NK-92 (cell line): ENCODE measurements around the gene NR2F1-AS1.
"Not testable (repeated sequence)": the region's sequence is repeated elsewhere in the genome, so short reads cannot be mapped to it uniquely, and the experiment has no call there.

Experiments
- DNase-seq: peaks from one replicate; lab custom pipeline; 2025; ENCODE audit not compliant: unreplicated experiment; lab: John Stamatoyannopoulos, UW

The NR2F1-AS1 gene

DNA sequence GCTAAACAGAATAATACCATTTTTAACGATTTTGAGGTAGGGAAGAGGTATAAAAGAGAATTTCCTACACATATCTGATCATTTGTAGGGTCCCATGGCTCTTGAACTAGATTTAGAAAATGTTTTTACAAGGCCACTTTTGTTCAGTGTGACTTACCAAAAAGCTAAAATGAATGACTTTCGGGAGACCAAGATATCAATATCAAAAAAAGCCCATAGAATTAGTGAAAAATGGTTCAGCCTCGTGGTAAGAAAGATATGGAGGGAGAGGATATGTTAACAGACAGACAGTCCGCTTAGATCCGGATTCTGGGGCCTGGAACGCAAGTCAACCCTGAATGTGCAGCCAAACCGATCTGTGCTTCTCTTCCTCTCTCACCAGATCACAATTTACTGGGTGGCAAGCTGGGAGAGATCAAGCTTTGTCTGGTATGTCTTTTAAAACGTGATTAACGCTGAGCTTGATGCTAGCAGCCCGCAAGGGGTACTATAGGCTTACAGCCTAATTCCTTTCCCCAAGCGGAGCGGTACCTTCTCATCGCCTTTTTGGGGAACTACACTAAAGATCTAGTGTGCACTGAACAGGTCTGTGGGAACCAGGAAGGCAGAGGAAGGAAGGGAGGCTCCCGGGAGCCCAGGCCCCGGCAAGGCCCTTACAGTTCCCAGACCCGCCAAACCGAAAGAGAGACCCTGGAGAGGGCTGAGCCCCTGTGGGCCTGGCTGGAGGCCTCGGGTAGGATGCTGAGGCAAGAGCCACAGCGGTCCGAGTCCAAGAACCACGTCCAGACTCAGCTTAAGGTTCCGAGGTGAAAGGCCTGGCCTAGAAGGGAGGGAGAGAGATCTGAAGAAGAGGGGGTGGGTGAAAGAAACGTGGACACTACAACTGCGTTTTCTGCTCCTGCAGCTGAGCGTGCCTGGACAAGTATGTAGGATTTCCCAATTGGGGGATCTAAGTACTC is 2.9 kb downstream of the NR2F1-AS1 start:
- DNase-seq: no peak

DNA sequence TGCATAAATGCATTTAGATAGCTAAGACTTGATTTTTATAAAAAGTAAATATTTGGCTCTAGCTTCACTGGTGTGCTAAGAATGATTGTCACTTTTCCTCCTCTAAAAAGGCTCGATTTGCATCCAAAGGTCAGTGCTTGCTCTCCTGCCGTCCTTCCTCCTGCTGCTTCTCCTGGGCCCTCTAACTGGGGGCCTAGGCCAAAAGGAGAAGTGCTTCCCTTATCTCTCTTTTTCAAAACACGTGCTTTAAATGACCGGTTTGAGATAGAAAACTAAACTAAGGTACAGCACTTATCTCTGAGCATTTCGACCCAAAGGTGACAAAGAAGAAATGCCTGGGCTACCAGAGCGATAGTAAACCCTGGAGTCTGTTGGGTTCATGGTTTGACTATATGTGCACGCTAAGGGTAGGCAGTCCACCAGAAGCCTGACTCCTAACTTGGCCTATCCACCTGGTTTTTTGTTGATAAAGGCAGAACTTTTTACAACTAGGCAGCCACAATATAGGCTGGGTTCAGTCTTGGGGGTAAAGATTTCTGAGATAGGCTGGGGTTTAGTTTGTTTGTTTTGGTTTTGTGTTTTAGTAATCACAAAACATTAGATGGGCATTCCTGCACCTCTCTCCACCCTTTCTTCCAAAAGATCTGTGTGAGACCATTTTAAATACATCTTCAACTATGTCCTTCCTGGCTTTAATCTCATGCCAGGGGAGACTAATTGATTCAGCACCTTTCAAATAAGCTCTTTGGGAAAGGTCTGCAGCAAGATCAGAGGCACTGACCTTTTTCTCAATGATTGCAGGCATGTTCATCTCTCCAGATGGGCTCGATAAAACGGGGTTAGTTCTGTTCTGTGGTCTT is 3.8 kb downstream of the NR2F1-AS1 start:
- no peak for DNase-seq

DNA sequence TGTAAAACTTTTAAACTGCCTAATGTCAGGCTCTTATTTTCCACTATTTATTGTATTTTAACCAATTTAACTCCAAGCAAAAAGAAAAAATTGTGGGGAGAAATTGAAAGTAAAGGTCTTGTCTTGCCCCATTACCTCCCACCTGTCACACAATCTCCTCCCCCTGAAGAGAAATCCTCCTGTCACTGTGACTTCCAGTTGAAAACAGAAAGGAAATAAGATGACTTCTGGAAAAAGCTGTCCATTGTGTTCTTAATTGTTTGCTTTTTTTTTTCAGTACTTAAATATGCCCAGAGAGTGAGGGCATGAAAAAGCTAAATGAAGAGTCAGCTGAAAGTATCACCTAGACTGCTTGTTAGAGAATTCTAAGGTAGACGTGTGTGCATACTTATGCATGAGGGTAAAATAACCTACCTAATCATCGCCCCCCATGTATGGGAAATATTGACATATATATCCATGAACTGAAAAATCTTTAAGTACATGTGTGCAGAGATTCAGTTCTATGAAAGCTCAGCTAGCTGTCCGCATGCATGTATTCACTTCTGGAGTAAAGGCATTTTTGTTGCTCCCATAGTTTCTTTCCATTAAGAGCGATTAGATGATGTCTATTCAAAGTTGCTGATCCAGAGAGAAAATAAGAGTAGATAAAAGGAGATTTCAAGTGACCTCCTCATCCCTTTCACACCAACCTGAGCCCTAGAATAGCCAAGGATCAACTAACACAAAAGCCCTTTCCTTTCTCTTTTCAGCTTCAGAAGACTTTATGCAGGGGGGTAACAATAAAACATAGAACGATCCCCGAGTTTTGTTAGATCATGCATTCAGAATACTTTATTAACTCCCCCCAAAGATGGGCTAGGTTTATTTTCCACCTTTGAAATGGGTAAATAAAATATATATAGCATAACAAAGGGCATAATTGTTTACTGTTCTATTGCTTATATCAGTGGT is 5.3 kb downstream of the NR2F1-AS1 start:
- no peak for DNase-seq

DNA sequence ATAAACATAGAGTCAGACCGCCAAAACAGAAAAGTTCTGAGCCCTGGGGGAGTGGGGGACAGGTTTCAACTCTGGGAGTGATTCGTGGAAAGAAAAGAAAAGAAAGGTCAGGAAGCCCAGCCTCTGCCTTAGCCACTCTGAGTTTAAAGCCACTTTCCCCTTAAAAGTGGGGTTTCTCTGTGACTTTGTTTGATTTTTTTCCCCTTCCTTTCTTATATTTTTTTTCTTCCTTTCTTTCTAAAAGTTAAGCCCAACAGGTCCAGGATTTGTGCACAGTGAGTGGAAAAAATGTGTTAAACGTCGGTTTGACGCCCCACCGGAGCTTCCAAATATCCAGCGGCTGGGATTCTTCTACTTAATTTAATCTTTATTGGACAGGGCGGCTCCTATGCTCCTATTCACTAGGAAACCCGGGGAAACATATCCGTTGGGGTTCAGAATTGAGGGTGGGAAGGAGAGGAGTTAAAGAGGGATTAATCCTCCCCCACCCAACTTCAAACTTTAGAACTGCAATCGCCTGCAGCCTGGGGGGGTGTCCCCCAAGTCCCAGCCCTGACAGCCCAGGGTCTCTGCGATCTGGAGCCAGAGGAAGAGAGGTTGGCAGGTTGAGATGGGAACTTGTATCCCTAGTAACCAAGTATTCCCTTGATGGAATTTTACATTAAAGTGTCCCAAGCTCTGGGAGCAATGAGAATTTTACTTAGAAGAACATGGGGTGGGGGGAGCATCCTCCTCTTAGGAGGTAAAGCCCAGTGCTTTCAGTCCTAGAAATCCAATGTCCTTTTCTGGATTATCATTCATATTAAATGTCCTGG is 6.3 kb downstream of the NR2F1-AS1 start:
- no peak for DNase-seq

DNA sequence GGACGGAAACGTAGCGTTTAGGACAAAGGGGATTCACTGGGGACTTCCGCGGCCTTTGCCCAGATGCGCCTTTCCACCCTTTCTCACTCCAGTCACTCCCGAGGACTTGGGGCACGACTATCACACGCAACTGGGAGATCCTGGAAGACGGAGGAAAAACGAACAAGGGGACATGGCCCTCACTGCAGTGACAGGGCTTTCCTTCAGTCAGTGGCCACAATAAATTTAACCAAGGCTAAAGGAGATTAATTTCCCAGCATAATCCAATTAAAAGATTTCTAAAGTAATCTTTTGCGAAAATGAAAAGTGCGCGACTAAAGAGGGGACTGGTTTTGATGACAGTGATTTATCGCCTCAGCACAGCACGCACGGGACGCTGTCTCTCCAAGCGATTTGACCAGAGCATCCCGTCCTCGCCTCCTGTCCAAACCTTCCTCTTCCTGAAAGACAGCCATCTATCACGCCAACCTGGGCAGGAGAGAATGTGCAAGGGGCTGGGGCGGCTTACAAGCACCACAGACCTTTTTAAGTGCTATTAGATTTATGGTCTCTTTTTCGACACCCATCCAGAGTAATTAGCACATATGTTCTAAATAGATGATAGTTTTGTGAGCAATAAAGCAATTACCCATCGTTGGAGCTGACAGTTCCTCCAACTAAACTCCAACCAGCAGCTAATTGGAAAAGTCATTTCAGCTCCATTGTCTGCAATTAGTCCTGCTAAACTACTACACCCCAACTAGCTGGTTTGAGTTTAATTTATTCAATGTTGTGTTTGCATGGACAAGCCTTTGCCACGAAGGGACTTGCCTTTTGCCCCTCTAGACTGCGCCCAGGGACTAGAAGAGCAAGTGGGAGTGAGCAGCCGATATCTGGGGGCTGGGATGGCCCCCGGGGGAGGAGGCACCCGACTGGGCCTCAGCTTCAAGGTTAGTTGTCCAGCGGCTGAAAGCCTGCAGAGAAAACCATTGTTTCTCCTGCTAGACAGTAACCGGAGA is 7.4 kb downstream of the NR2F1-AS1 start:
- no peak for DNase-seq

DNA sequence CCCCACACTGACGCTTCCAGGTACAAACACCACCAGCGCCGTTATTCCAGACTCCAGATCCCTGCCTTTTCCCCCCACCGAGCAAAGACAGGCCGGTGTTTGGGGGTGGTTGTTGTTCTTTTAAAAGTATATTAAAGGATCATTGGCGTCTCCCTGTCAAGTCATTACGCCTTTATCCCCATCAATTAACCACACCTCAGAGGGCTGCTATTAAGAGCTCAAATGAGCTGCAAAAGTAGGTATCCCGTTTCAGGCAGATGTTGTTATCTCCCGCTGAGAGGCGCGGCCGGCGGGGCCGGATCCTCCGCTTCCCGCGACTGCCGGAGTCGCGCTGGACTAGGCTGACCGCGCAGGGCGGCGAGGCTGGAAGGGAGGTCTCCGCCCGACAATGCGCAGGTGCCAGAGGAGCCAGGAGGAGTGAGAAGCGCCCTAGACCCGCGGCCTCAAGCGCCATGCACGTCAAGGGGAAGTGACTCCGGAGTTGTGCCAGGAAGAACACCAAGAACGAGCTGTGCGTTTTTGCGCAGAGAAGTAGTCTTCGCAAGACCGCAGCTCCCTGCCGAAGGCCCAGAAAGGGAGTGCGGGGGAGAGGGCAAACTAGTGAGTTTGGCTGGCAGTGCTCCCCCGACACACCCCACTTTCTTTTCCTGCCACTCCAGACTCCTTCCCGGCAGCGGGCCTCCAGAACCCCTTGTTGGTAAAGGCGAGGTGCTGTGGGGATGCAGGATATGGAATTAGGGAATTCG is 8.2 kb downstream of the NR2F1-AS1 start:
- no peak for DNase-seq

DNA sequence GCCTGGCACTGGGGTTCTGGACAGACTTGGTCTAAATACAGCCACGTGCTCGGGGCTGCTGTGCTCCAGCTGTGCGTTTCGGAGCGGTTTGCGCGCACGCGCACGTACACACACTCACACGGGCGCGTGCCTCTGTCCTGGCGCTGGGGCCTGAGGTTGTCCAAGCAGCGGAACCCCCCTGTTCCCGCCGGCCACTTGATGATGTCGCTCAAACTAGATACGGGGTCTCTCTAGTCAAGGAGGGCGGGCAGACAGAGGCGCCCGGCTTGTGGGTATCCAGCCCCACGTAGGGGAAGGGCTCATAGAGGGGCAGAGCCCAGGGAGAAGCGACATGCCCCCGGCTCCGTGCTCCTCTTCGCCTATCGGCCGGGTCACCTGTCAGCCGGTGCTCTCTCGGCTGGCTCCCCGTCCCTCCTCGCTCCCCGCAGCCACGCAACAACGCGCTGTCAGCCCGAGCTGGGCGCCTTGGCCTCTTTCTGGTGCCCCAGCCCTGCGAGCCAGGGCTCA is 8.9 kb downstream of the NR2F1-AS1 start:
- no peak for DNase-seq

DNA sequence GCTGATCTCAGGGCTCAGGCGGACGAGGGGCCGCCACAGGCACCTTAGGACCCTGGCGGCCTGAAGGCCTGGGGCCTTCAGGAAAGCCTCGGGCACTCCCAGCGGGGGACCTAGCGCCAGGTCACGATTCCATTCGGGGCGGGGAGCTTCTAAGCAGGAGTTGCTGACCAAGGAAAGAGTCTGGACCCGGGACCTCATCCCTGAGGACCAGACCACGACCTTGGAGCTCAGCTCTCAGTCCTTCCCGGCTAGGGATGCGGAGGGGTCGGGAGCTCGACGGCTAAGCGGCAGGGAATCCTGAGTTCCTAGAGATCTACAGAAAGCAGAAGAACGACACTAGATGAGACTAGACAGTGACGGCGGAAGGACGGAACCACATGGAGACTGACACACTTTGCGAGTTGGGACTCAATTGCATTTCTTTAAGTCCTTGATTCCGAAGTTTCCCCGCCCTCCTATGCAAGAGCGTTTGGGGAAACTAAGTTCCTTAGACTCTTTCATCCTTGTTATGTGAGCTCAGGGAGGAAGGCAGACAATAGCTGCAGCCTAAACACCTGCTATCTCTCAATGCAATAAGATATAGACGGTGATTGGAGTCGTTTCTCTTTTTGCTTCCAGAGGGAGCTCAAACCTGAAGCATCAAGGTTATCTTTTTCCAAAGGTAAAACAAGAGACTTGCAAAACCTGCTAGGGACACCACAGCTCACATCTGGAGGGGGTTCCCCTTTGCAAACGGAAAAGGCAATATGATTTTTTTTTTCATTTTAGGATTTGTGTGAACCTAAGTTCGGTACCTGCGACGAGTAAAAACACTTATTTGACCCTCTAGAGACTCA is 9.7 kb downstream of the NR2F1-AS1 start:
- no peak for DNase-seq

DNA sequence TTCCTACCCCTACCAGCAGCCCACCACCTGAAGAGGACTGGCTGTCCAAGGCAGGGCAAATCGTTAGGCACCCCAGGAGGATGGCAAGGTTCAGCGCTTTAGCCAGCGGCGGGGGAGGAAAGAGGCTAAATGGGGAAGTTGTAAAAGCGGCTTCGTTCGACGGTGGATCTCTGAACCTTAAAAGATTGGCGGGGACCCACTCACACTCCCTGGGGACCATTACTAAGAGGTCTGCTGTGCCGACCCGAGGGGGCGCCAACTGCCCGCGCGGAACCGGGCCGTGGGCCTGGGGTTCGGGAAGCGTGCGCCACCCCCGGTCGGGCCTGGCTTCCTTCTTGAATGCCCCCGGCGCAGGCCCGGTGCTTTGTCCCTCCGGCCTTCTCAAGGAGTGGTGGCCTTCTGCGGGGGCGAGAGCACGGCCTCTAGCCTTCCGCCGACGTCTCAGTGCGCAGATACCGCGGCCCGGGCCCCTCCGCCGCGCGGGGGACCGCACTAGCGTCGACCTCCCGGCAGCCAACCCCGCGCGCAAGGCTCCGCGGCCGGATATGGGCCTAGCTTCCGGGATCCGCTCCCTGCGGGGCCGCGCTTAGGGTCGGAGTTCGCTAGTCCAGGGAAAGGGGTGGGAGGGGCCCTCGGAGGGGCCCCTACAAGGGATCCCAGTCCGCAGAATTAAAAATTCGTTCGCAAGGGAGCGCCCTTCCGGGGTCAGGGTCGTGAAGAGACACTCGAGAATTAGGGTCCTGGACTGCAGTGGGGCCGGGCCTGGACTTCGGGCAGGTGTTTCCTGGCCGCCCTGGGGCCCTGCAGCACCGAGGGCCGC is 10.5 kb downstream of the NR2F1-AS1 start:
- DNase-seq: no peak

DNA sequence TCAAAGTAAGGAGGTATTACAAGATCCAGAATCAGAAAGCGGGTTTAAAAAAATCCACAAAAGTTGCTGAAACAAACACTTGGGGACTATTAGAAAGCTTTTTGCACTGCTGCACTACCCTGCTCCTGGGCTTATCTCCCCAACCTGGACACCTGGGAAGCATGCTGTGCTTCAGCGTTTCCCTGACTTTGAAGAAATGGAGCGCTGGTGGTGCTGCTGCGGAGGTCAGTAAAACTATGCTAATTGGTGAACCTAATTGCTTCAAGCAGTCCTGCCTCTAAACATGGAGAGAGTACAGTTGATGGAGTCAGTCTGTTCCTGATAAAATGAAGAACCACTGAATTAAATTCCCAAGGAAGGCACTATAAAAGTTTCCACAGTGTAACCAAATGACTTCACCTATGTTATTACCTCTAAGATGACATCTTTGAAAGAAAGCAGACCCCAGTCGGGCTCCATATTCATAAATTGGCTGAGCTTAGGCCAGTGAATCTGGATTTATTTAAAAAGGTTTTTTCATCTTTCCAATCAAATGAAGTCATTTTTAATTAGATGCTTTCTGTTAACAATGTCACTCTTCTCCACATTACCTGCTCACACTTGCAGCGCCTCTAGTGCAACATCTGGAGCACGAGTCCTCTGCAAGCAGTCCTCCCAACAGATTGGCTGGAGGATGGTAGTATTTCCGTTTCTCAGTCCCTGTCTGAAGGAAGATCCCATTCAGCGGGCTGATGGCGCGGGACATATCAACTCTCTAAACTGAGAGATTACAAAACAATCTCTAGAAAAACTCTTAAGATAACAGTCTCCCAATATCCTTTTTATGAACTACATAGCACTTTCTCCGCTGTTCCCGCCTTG is 11.5 kb downstream of the NR2F1-AS1 start:
- no peak for DNase-seq

DNA sequence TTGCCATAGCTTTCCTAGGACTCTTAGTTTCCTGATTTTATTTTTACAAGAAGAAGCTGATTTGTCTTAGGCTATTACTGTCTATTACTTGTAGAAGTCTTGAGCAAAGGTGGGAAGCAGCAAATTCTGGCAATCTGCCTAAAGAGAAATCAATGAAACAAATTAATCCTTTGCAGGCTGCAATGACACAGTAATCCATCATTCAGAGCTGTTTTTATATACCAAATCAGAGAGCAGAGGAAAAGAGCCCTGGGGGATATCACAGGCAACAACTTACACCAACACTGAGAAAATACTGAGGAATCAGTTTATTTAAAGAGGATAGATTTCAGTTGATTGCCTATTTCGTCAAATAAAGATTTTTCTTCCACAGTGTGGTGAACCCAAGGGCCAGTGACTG is 13.6 kb downstream of the NR2F1-AS1 start:
- DNase-seq: no peak

DNA sequence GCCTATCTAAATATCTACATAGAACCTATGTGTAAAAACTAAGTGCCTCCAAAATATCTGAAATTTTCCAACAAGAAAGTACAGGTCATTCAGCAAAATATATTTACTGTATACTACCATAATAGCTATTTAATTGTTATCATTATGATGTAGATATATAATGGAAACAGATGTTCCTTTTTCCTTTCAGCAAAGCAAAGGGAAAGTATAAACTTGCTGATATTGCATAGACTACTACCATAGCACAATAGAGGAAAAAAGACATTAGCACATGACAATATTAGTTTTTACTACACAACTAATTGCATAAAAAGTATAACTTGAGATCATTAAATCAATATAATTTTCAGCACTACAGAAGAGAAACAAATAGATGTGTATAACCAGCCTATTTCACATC is 14.9 kb downstream of the NR2F1-AS1 start:
- no peak for DNase-seq

DNA sequence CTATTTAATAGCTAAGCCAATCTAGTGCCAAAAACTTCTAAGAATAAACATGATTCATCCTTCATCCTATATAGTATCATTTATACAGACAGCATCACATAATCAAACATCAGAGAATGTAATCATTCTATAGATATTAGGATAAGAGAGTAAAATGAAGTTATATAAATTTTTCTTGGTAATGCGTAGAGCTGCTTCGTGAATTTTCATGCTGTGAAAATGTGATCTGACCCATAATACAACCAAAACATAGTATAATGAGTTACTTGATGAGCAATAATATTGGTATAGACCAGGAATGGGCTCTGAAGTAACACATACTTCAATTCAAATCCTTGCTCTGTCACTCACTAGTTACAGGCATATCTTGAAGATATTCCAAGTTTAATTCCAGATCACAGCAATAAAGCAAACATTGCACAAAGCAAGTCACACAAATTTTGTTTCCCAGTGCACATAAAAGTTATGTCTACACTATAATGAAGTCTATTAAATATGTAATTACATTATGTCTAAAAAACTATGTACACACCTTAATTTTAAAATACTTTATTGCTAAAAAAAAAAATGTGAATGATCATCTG is 23.9 kb downstream of the NR2F1-AS1 start:
- no peak for DNase-seq

DNA sequence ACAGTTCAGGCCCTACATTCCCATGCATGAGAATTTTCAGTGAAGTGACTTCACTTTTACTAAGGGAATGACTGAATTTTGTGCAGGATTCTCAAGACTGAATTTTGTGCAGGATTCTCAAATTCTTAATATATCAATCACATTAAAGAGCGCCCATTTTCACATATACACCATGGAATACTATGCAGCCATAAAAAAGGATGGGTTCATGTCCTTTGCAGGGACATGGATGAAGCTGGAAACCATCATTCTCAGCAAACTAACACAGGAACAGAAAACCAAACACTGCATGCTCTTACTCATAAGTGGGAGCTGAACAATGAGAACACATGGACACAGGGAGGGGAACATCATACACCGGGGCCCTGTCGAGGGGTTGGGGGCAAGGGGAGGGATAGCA is 31.4 kb downstream of the NR2F1-AS1 start:
- DNase-seq: not testable (repeated sequence)

DNA sequence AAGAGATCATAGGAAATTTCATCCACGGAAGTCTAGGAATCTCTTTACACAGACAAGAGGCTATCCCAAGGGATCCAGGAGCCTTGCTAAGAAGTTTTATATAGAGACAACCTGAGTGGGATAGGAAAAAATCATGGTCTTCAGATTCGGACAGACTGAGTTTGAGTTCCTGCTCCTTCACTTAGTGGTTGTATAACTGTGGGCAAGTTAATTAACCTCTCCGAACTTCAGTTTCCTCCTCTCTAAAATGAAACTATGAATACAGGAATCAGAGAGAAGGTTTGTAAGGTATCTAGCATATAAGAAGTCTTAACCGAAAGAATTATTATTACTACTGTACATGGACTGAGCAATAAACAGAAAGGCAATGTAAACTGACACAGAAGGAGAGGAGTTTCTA is 35.1 kb downstream of the NR2F1-AS1 start:
- DNase-seq: no peak
